Measurements from ENCODE around the gene CLSTN2. TPM values are rescaled to one million over a fixed set of nuclear protein-coding genes. Genes with fewer than 3 reads are reported as not detected.

Gene CLSTN2
- total RNA-seq, 1 experiment from 2014 or later, result 0.02 TPM

- RAD21 ChIA-PET (ENCODE audit: low non-redundant PET in 1 of 2, low total read pairs in 2 of 2, uncharacterized antibody in 2 of 2, unreplicated experiment in 2 of 2), result no interaction called here
- Histone ChIP-seq H4K20me1 (ENCODE audit: insufficient read depth) (no peaks in the 10 kb centered on the region), H3K36me3 (ENCODE audit: control insufficient read depth in 1 of 2, insufficient read depth in 2 of 2, low read length in 2 of 2) (no peaks in the 10 kb centered on the region), H3K9ac (ENCODE audit: low read length) (no peak overlapping the region), H3K27ac (ENCODE audit: low read depth, low read length) (no peak overlapping the region), H2AFZ (ENCODE audit: low read depth, low read length, poor library complexity, severe bottlenecking) (no peak overlapping the region), H3K4me2 (ENCODE audit: low read length) (no peak overlapping the region), H3K4me1 (ENCODE audit: control insufficient read depth in 1 of 2, insufficient read depth in 2 of 2, low read length in 2 of 2) (no peaks in the 10 kb centered on the region), H3K79me2 (ENCODE audit: insufficient read depth, low read length) (no peaks in the 10 kb centered on the region), H3K9me2 (ENCODE audit: insufficient read depth) (no peaks in the 10 kb centered on the region), H3K4me3 (replicated peaks in 1 of 2; ENCODE audit: low read depth in 1 of 2, low read length in 2 of 2) (no peak overlapping the region), H3K9me3 (ENCODE audit: control insufficient read depth in 1 of 2, insufficient read depth in 1 of 2, low read depth in 1 of 2, low read length in 2 of 2) (no peaks in the 10 kb centered on the region), H3K27me3 (ENCODE audit: insufficient read depth, low read length) (peaks cover 55% of the 10 kb centered on the region)
- no TSS peak for BruUV-seq (replicated peaks)
- CTCF ChIA-PET, result no interaction called here
- TF ChIP-seq POLR2AphosphoS5 (IDR thresholded peaks at IDR 0.05; ENCODE audit: low read depth, low read length), result no peak
- no peak for TF ChIP-seq FOSL1 (IDR thresholded peaks at IDR 0.05; ENCODE audit: low read depth)
- TF ChIP-seq MAX (IDR thresholded peaks at IDR 0.05), result no peak
- TF ChIP-seq ZFX (IDR thresholded peaks at IDR 0.05), result no peak
- TF ChIP-seq EZH2 (IDR thresholded peaks at IDR 0.05), result no peak
- TF ChIP-seq REST (IDR thresholded peaks at IDR 0.05; ENCODE audit: low read depth), result no peak
- no peak for TF ChIP-seq CTCF (IDR thresholded peaks at IDR 0.05 in 2 of 3, conservative IDR thresholded peaks at IDR 0.05 in 1 of 3; ENCODE audit: borderline replicate concordance in 1 of 3, insufficient read depth in 1 of 3, low read depth in 2 of 3, low read length in 2 of 3)
- TF ChIP-seq RAD21 (IDR thresholded peaks at IDR 0.05; ENCODE audit: low read depth), result no peak
- TF ChIP-seq ELF1 (IDR thresholded peaks at IDR 0.05; ENCODE audit: borderline replicate concordance, low read depth), result no peak
- no peak for TF ChIP-seq CBX3 (IDR thresholded peaks at IDR 0.05; ENCODE audit: low read depth)
- no peak for DNase-seq (ENCODE audit: low read depth, low spot score)
- intact Hi-C loops (cut with micrococcal nuclease), result no loop called here
- POLR2A ChIA-PET, result no interaction called here
- ATAC-seq, result no peak
These were observed 507.6 kb downstream of the CLSTN2 start for GRCh38 chr3:140442621-140443020.

Data from HCT116 (cell line).